Measurements from ENCODE around the gene SKIC8. TPM values are rescaled to one million over a fixed set of nuclear protein-coding genes. Genes with fewer than 3 reads are reported as not detected.

SKIC8 gene
- total and polyA plus RNA-seq, 2 of the 13 experiments (the other 11 are each of a cell fraction or from before 2014, with no cell fraction given), result 69.5 to 70.6 TPM

GRCh38 chr15:78306176-78306774 is 6.9 kb upstream of the SKIC8 start:
- ChIA-PET CTCF (ENCODE audit: low intra/inter-chr PET ratio, low total read pairs) (interaction anchor here (4.1 kb wide), 1 partner anchor 116 kb away, joined by 47 read pairs; no protein-coding TSS in a partner anchor), POLR2A (no interaction called here)
- H3K79me2 ChIP-seq (ENCODE audit: insufficient read depth, low read length), result no peaks in the 10 kb centered on the region
- ATAC-seq (no peak), FAIRE-seq (no peak), DNase-seq (ENCODE audit: low spot score) (no peak)
- TF ChIP-seq FOSL2 (CRISPR knock-in tag; IDR thresholded peaks at IDR 0.05), result peak; percentile 38; the same call in 1 of the 2 replicates
- no peak for TF ChIP-seq RAD51 (IDR thresholded peaks at IDR 0.05; ENCODE audit: borderline replicate concordance)
- no peaks in the 10 kb centered on the region for H3K36me3 ChIP-seq (replicated peaks in 1 of 2; ENCODE audit: control insufficient read depth in 1 of 2, insufficient read depth in 2 of 2, low read length in 2 of 2)
- H3K4me2 ChIP-seq (ENCODE audit: low read depth, low read length), result no peak overlapping the region
- no TSS peak for BruUV-seq (replicated peaks)
- 0% methylated on average over 3 of the region's 3 CpGs for WGBS (ENCODE audit: low lambda C conversion rate)
- H3K9ac ChIP-seq (ENCODE audit: insufficient read depth, low read depth, low read length), result no peak overlapping the region
- H3K27me3 ChIP-seq (ENCODE audit: control insufficient read depth in 1 of 2, insufficient read depth in 2 of 2, low read length in 2 of 2), result no peaks in the 10 kb centered on the region; a peak in 1 of 5 replicates
- intact Hi-C loops (cut with micrococcal nuclease; ENCODE audit: unreplicated experiment), result loop anchor here (5.0 to 10.0 kb wide), 3 partner anchors 69 to 259 kb away; partner anchors contain the start of genes CHRNA5 and IREB2
- no peaks in the 10 kb centered on the region for H3K9me3 ChIP-seq (ENCODE audit: low read length)
- no peaks in the 10 kb centered on the region for H4K20me1 ChIP-seq (ENCODE audit: insufficient read depth, low read length)
- no peak overlapping the region for H3K27ac ChIP-seq (ENCODE audit: extremely low read length, insufficient read depth, low read length)
- H2AFZ ChIP-seq (ENCODE audit: low read length), result no peak overlapping the region
- H3K4me1 ChIP-seq (ENCODE audit: insufficient read depth, low read length), result peaks cover 51% of the 10 kb centered on the region
- in situ Hi-C loops (cut with HindIII; ENCODE audit: extremely low pct_ligation_motif_present, low pct_unique_long_range_greater_than_20kb), result loop anchor here (10.0 kb wide), 2 partner anchors 179 to 409 kb away; no protein-coding TSS in a partner anchor
- H3K4me3 ChIP-seq (replicated peaks in 1 of 3; ENCODE audit: insufficient read depth in 1 of 3, low read depth in 2 of 3, low read length in 3 of 3), result no peak overlapping the region

GRCh38 chr15:78304216-78305066 is 5.0 kb upstream of the SKIC8 start:
- ATAC-seq (peak; percentile 52), FAIRE-seq (no peak), DNase-seq (ENCODE audit: low spot score) (no peak)
- Histone ChIP-seq H3K4me2 (ENCODE audit: low read depth, low read length) (peak overlapping the region; percentile 83), H3K9ac (ENCODE audit: insufficient read depth, low read depth, low read length) (peak overlapping the region; percentile 49), H3K79me2 (ENCODE audit: insufficient read depth, low read length) (no peaks in the 10 kb centered on the region), H3K4me1 (ENCODE audit: insufficient read depth, low read length) (peaks cover 60% of the 10 kb centered on the region), H3K36me3 (replicated peaks in 1 of 2; ENCODE audit: control insufficient read depth in 1 of 2, insufficient read depth in 2 of 2, low read length in 2 of 2) (no peaks in the 10 kb centered on the region), H3K9me3 (ENCODE audit: low read length) (no peaks in the 10 kb centered on the region), H3K4me3 (replicated peaks in 1 of 3; ENCODE audit: insufficient read depth in 1 of 3, low read depth in 2 of 3, low read length in 3 of 3) (peak overlapping the region; percentile 31 to 69 (median 54); a peak in 5 of 6 replicates), H2AFZ (ENCODE audit: low read length) (peak overlapping the region; percentile 91), H3K27me3 (ENCODE audit: control insufficient read depth in 1 of 2, insufficient read depth in 2 of 2, low read length in 2 of 2) (no peaks in the 10 kb centered on the region; a peak in 1 of 5 replicates), H3K27ac (ENCODE audit: extremely low read length, insufficient read depth, low read length) (no peak overlapping the region), H4K20me1 (ENCODE audit: insufficient read depth, low read length) (no peaks in the 10 kb centered on the region)
- WGBS (ENCODE audit: low lambda C conversion rate), result 11% methylated on average over 5 of the region's 9 CpGs
- no TSS peak for BruUV-seq (replicated peaks)
- CTCF ChIA-PET (ENCODE audit: low intra/inter-chr PET ratio, low total read pairs), result interaction anchor here (1.1 kb wide), 1 partner anchor 118 kb away, joined by 3 read pairs; no protein-coding TSS in a partner anchor
- intact Hi-C loops (cut with micrococcal nuclease; ENCODE audit: unreplicated experiment) (loop anchor here (5.0 to 10.0 kb wide), 3 partner anchors 70 to 260 kb away; partner anchors contain the start of genes CHRNA5 and IREB2), in situ Hi-C loops (cut with HindIII; ENCODE audit: extremely low pct_ligation_motif_present, low pct_unique_long_range_greater_than_20kb) (loop anchor here (10.0 kb wide), 2 partner anchors 180 to 410 kb away; no protein-coding TSS in a partner anchor)
- POLR2A ChIA-PET, result interaction anchor here (0.7 to 2.0 kb wide), 6 partner anchors 94 to 261 kb away, joined by 3 to 24 read pairs (median 5); partner anchors contain the start of genes CHRNA5, IREB2 and PSMA4
- TF ChIP-seq FOXP1 (IDR thresholded peaks at IDR 0.05) (no peak), FOXP1 (CRISPR knock-in tag; IDR thresholded peaks at IDR 0.05) (no peak), ZNF709 (CRISPR knock-in tag; IDR thresholded peaks at IDR 0.05) (no peak), ZNF296 (CRISPR knock-in tag; conservative IDR thresholded peaks at IDR 0.05) (no peak), ZNF781 (CRISPR knock-in tag; IDR thresholded peaks at IDR 0.05; ENCODE audit: borderline replicate concordance, not compliant biosample characterization) (no peak), NR2C2 (CRISPR knock-in tag; IDR thresholded peaks at IDR 0.05; ENCODE audit: borderline replicate concordance) (no peak), CENPBD1 (CRISPR knock-in tag; IDR thresholded peaks at IDR 0.05; ENCODE audit: borderline replicate concordance, low read depth) (no peak), ZNF841 (CRISPR knock-in tag; IDR thresholded peaks at IDR 0.05; ENCODE audit: borderline replicate concordance) (no peak), ETV5 (CRISPR knock-in tag; IDR thresholded peaks at IDR 0.05; ENCODE audit: borderline replicate concordance) (no peak), SETDB1 (CRISPR knock-in tag; IDR thresholded peaks at IDR 0.05; ENCODE audit: borderline replicate concordance) (no peak), ZNF770 (CRISPR knock-in tag; IDR thresholded peaks at IDR 0.05) (no peak), SYNCRIP (IDR thresholded peaks at IDR 0.05; ENCODE audit: insufficient read depth, low read depth, low read length) (no peak)
